ENCODE results near the gene HSD11B1L. TPM values are rescaled to one million over a fixed set of nuclear protein-coding genes. Genes with fewer than 3 reads are reported as not detected.

Gene HSD11B1L
- total and polyA plus RNA-seq, 4 donors: 3.9 to 12.0 (median 7.1) TPM

- Histone ChIP-seq H3K4me1 (ENCODE audit: control insufficient read depth in 1 of 2, insufficient read depth in 2 of 2, low read length in 2 of 2) (no peaks in the 10 kb centered on the region), H3K36me3 (ENCODE audit: control insufficient read depth in 1 of 2, insufficient read depth in 2 of 2, low read length in 1 of 2) (no peaks in the 10 kb centered on the region), H3K4me3 (ENCODE audit: low read length in 2 of 2) (peak overlapping the region; percentile 61 to 64), H3K27ac (ENCODE audit: low read depth in 1 of 2, low read length in 2 of 2) (no peak overlapping the region), H3K27me3 (ENCODE audit: control insufficient read depth in 1 of 2, insufficient read depth in 2 of 2, low read length in 1 of 2) (no peaks in the 10 kb centered on the region), H3K9me3 (ENCODE audit: control insufficient read depth, low read length) (no peaks in the 10 kb centered on the region)
- no peak for ATAC-seq (ENCODE audit: low FRiP score)
- 25 to 26% methylated on average over 26 of the region's 26 CpGs for WGBS, 2 donors
- intact Hi-C loops (cut with DNase I): loop anchor here in 1 of 2 donors (5.0 kb wide), 2 partner anchors 57 to 1063 kb away; partner anchors contain the start of genes SAFB and SAFB2
- no peak for DNase-seq
Observed at GRCh38 chr19:5679289-5680083, 1.3 kb upstream of the HSD11B1L start.

GRCh38 chr19:5680084-5680436, 767 bp upstream of the HSD11B1L start:
- DNase-seq (peak in 1 of 2 donors; percentile 70), ATAC-seq (ENCODE audit: low FRiP score) (peak; percentile 0)
- Histone ChIP-seq H3K36me3 (ENCODE audit: control insufficient read depth in 1 of 2, insufficient read depth in 2 of 2, low read length in 1 of 2) (no peaks in the 10 kb centered on the region), H3K27ac (ENCODE audit: low read depth in 1 of 2, low read length in 2 of 2) (peak overlapping the region in 1 of 2 donors; percentile 60), H3K27me3 (ENCODE audit: control insufficient read depth in 1 of 2, insufficient read depth in 2 of 2, low read length in 1 of 2) (no peaks in the 10 kb centered on the region), H3K4me3 (ENCODE audit: low read length in 2 of 2) (peak overlapping the region; percentile 61 to 64), H3K4me1 (ENCODE audit: control insufficient read depth in 1 of 2, insufficient read depth in 2 of 2, low read length in 2 of 2) (no peaks in the 10 kb centered on the region), H3K9me3 (ENCODE audit: control insufficient read depth, low read length) (no peaks in the 10 kb centered on the region)
- intact Hi-C loops (cut with DNase I): loop anchor here in 1 of 2 donors (5.0 kb wide), 2 partner anchors 58 to 1062 kb away; partner anchors contain the start of genes SAFB and SAFB2
- 0% methylated on average over 23 of the region's 23 CpGs for WGBS, 2 donors

DNA sequence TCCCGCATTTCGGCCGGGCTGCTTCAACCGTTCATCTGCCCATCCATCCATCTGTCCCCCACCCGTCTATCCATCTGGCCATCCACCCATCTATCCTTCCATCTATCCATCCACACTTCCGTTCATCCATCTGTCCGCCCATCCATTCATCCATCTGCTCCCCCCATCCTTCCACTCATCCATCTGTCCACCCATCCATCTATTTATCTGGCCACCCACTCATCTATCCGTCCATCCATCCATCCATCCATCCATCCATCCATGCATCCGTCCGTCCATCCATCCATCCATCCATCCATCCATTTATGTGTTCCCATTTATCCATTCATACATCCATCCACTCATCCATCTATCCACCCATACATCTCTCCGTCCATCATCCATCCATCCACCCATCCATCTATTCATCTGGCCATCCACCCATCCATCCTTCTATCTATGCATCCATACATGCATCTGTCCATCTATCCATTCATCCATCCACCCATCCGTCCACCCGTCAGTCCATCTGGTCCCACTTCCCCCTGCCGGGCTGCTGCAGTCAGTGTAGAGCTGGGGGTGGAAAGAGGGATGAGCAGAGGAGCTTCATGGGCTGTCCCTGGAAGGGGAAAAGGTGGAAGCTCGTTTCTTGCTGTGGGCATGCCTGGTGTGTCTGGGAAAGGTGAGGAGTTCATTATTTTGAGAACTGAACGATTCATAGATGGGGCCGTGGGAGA, 722 bp downstream of the HSD11B1L start:
- whole genome bisulfite sequencing, 2 donors: 58 to 60% methylated on average over 17 of the region's 17 CpGs
- no peak for ATAC-seq (ENCODE audit: low FRiP score)
- no peaks in the 10 kb centered on the region for H3K27me3 ChIP-seq (ENCODE audit: control insufficient read depth in 1 of 2, insufficient read depth in 2 of 2, low read length in 1 of 2)
- intact Hi-C loops (cut with DNase I): loop anchor here in 1 of 2 donors (5.0 kb wide), 2 partner anchors 59 to 1061 kb away; partner anchors contain the start of genes SAFB and SAFB2
- H3K9me3 ChIP-seq (ENCODE audit: control insufficient read depth, low read length): no peaks in the 10 kb centered on the region
- no peak for DNase-seq
- H3K4me1 ChIP-seq (ENCODE audit: control insufficient read depth in 1 of 2, insufficient read depth in 2 of 2, low read length in 2 of 2): no peaks in the 10 kb centered on the region
- H3K27ac ChIP-seq (ENCODE audit: low read depth in 1 of 2, low read length in 2 of 2): no peak overlapping the region
- H3K36me3 ChIP-seq (ENCODE audit: control insufficient read depth in 1 of 2, insufficient read depth in 2 of 2, low read length in 1 of 2): no peaks in the 10 kb centered on the region
- H3K4me3 ChIP-seq (ENCODE audit: low read length in 2 of 2): no peak overlapping the region

DNA sequence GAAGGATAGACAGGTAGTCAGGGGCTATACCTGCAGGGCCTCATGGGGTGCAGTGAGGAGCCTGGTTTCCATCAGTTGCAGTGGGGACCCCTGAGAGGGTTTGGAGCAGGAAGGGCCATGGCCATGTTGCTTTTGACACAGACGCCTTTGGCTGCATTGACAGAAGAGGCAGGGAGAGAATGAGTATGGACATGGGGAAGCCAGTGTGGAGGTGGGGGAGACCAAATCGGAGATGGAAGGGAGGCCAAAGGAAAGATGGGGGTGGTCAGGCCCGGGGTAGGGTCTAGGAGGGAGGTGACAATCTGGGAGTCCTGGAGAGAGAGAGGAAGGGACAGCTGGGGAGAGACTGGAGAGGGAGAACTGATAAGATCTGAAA, 1.3 kb downstream of the HSD11B1L start:
- intact Hi-C loops (cut with DNase I): loop anchor here in 1 of 2 donors (5.0 kb wide), 2 partner anchors 60 to 1060 kb away; partner anchors contain the start of genes SAFB and SAFB2

DNA sequence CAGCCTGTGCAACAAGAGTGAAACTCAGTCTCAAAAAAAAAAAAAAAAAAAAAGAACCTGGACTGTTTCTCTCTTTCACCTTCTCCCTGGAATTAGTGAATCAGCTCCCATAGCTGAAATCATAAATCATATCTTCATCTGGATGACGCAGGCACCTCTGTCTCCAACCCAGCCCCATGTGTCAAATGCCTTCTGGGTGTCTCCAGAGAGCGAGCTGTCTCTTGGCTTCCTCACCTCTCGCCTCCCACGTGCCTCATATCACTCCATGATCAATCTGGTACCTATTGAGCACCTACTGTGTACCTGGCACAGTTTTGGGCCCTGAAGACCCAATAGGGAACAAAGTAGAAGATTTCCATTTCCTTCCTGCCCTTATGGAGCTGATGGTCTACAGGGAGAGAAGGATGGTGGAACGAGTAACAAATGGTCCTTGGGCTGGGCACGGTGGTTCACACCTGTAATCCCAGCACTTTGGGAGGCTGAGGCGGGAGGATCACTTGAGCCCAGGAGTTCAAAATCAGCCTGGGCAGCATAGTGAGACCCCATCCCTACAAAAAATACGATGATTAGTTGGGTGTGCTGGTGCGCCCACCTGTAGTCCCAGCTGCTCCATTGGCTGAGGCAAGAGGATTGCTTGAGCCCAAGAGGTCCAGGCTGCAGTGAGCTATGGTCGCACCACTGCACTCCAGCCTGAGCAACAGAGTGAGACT, 2.5 kb downstream of the HSD11B1L start:
- ATAC-seq (ENCODE audit: low FRiP score): no peak
- no peaks in the 10 kb centered on the region for H3K36me3 ChIP-seq (ENCODE audit: control insufficient read depth in 1 of 2, insufficient read depth in 2 of 2, low read length in 1 of 2)
- H3K4me1 ChIP-seq (ENCODE audit: control insufficient read depth in 1 of 2, insufficient read depth in 2 of 2, low read length in 2 of 2): no peaks in the 10 kb centered on the region
- no peak for DNase-seq
- H3K27ac ChIP-seq (ENCODE audit: low read depth in 1 of 2, low read length in 2 of 2): no peak overlapping the region
- no peaks in the 10 kb centered on the region for H3K9me3 ChIP-seq (ENCODE audit: control insufficient read depth, low read length)
- H3K27me3 ChIP-seq (ENCODE audit: control insufficient read depth in 1 of 2, insufficient read depth in 2 of 2, low read length in 1 of 2): no peaks in the 10 kb centered on the region
- H3K4me3 ChIP-seq (ENCODE audit: low read length in 2 of 2): no peak overlapping the region
- intact Hi-C loops (cut with DNase I): loop anchor here in 1 of 2 donors (5.0 kb wide), 2 partner anchors 61 to 1059 kb away; partner anchors contain the start of genes SAFB and SAFB2
- WGBS, 2 donors: 92 to 94% methylated on average over 10 of the region's 10 CpGs

More for the DNA sequence above, 1.3 kb downstream of the HSD11B1L start:
- Histone ChIP-seq H3K36me3 (ENCODE audit: control insufficient read depth in 1 of 2, insufficient read depth in 2 of 2, low read length in 1 of 2) (no peaks in the 10 kb centered on the region), H3K9me3 (ENCODE audit: control insufficient read depth, low read length) (no peaks in the 10 kb centered on the region), H3K27me3 (ENCODE audit: control insufficient read depth in 1 of 2, insufficient read depth in 2 of 2, low read length in 1 of 2) (no peaks in the 10 kb centered on the region), H3K27ac (ENCODE audit: low read depth in 1 of 2, low read length in 2 of 2) (no peak overlapping the region), H3K4me3 (ENCODE audit: low read length in 2 of 2) (no peak overlapping the region), H3K4me1 (ENCODE audit: control insufficient read depth in 1 of 2, insufficient read depth in 2 of 2, low read length in 2 of 2) (no peaks in the 10 kb centered on the region)
- DNase-seq: no peak
- 88 to 89% methylated on average over 3 of the region's 3 CpGs for whole genome bisulfite sequencing, 2 donors
- ATAC-seq (ENCODE audit: low FRiP score): no peak

GRCh38 chr19:5684694-5685430, 4.0 kb downstream of the HSD11B1L start:
- H3K9me3 ChIP-seq (ENCODE audit: control insufficient read depth, low read length): no peaks in the 10 kb centered on the region
- DNase-seq (no peak), ATAC-seq (ENCODE audit: low FRiP score) (no peak)
- no peaks in the 10 kb centered on the region for H3K4me1 ChIP-seq (ENCODE audit: control insufficient read depth in 1 of 2, insufficient read depth in 2 of 2, low read length in 2 of 2)
- H3K4me3 ChIP-seq (ENCODE audit: low read length in 2 of 2): no peak overlapping the region
- no peak overlapping the region for H3K27ac ChIP-seq (ENCODE audit: low read depth in 1 of 2, low read length in 2 of 2)
- no peaks in the 10 kb centered on the region for H3K27me3 ChIP-seq (ENCODE audit: control insufficient read depth in 1 of 2, insufficient read depth in 2 of 2, low read length in 1 of 2)
- H3K36me3 ChIP-seq (ENCODE audit: control insufficient read depth in 1 of 2, insufficient read depth in 2 of 2, low read length in 1 of 2): no peaks in the 10 kb centered on the region
- 88 to 90% methylated on average over 22 of the region's 22 CpGs for WGBS, 2 donors
- intact Hi-C loops (cut with DNase I): loop anchor here in 1 of 2 donors (5.0 kb wide), 2 partner anchors 63 to 1057 kb away; partner anchors contain the start of genes SAFB and SAFB2

DNA sequence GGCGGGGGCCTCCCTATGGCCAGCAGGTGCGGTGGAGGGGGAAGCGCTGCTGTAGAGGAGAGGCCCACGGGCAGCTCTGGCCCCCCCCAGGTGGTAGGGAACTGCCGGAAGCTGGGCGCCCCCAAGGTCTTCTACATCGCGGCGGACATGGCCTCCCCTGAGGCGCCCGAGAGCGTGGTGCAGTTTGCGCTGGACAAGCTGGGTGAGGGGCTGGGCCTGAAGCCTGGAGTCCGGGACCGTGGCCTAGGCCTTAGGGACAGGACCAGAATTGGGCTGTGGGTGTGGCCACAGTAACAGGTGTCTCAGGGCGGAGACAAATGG, 5.5 kb downstream of the HSD11B1L start:
- no peaks in the 10 kb centered on the region for H3K9me3 ChIP-seq (ENCODE audit: control insufficient read depth, low read length)
- no peak overlapping the region for H3K27ac ChIP-seq (ENCODE audit: low read depth in 1 of 2, low read length in 2 of 2)
- no peak overlapping the region for H3K4me3 ChIP-seq (ENCODE audit: low read length in 2 of 2)
- 46 to 50% methylated on average over 16 of the region's 16 CpGs for WGBS, 2 donors
- H3K4me1 ChIP-seq (ENCODE audit: control insufficient read depth in 1 of 2, insufficient read depth in 2 of 2, low read length in 2 of 2): no peaks in the 10 kb centered on the region
- intact Hi-C loops (cut with DNase I): no loop called here
- H3K36me3 ChIP-seq (ENCODE audit: control insufficient read depth in 1 of 2, insufficient read depth in 2 of 2, low read length in 1 of 2): no peaks in the 10 kb centered on the region
- no peaks in the 10 kb centered on the region for H3K27me3 ChIP-seq (ENCODE audit: control insufficient read depth in 1 of 2, insufficient read depth in 2 of 2, low read length in 1 of 2)
- ATAC-seq (ENCODE audit: low FRiP score): peak; percentile 0
- DNase-seq: no peak

Measured in aorta (tissue), 5 donors.